Measurements from ENCODE around the gene RXRA.

Gene RXRA

DNA sequence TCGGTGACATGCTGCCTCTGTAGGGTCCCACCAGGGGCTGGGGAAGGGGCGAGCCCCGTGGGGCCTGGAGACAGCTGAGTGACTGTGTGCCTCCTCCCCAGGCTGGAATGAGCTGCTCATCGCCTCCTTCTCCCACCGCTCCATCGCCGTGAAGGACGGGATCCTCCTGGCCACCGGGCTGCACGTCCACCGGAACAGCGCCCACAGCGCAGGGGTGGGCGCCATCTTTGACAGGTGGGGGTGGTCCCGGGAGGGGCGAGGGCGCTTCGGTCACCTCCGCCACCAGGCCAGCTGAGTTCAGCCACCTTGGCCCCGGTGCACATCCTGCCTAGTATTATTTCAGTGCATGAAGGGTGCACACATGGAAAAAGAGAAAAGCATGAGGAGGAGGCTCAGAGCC is 102.8 kb downstream of the RXRA start:
- Mint-ChIP-seq H3K27me3 (no peaks in the 10 kb centered on the region), H3K36me3 (ENCODE audit: insufficient read depth) (peaks cover 3% of the 10 kb centered on the region), H3K4me3 (no peak overlapping the region), H3K27ac (ENCODE audit: low read depth) (no peak overlapping the region), H3K9me3 (no peaks in the 10 kb centered on the region), H3K4me1 (no peaks in the 10 kb centered on the region)
- no peak for ATAC-seq (replicated peaks; ENCODE audit: extremely low read depth, poor library complexity, severe bottlenecking)
- DNase-seq (ENCODE audit: low spot score in 2 of 2): no peak

- Mint-ChIP-seq H3K36me3 (ENCODE audit: insufficient read depth) (peaks cover 3% of the 10 kb centered on the region), H3K4me1 (no peaks in the 10 kb centered on the region), H3K27ac (ENCODE audit: low read depth) (no peak overlapping the region), H3K27me3 (no peaks in the 10 kb centered on the region), H3K4me3 (no peak overlapping the region), H3K9me3 (no peaks in the 10 kb centered on the region)
- DNase-seq (ENCODE audit: low spot score in 2 of 2) (no peak), ATAC-seq (replicated peaks; ENCODE audit: extremely low read depth, poor library complexity, severe bottlenecking) (no peak)
These were observed 103.2 kb downstream of the RXRA start for GRCh38 chr9:134429481-134429880.

GRCh38 chr9:134431095-134431494 is 104.8 kb downstream of the RXRA start:
- H3K4me1 Mint-ChIP-seq: no peaks in the 10 kb centered on the region
- no peaks in the 10 kb centered on the region for H3K9me3 Mint-ChIP-seq
- no peak for ATAC-seq (replicated peaks; ENCODE audit: extremely low read depth, poor library complexity, severe bottlenecking)
- DNase-seq (ENCODE audit: low spot score in 2 of 2): no peak
- H3K4me3 Mint-ChIP-seq: no peak overlapping the region
- no peak overlapping the region for H3K27ac Mint-ChIP-seq (ENCODE audit: low read depth)
- H3K27me3 Mint-ChIP-seq: no peaks in the 10 kb centered on the region
- peaks cover 2% of the 10 kb centered on the region for H3K36me3 Mint-ChIP-seq (ENCODE audit: insufficient read depth)

GRCh38 chr9:134431626-134432025 is 105.4 kb downstream of the RXRA start:
- Mint-ChIP-seq H3K27ac (ENCODE audit: low read depth) (no peak overlapping the region), H3K9me3 (no peaks in the 10 kb centered on the region), H3K36me3 (ENCODE audit: insufficient read depth) (peaks cover 3% of the 10 kb centered on the region), H3K4me3 (no peak overlapping the region), H3K27me3 (no peaks in the 10 kb centered on the region), H3K4me1 (no peaks in the 10 kb centered on the region)
- ATAC-seq (replicated peaks; ENCODE audit: extremely low read depth, poor library complexity, severe bottlenecking) (no peak), DNase-seq (ENCODE audit: low spot score in 2 of 2) (no peak)

- no peaks in the 10 kb centered on the region for H3K4me1 Mint-ChIP-seq
- no peaks in the 10 kb centered on the region for H3K27me3 Mint-ChIP-seq
- no peak for DNase-seq (ENCODE audit: low spot score in 2 of 2)
- no peaks in the 10 kb centered on the region for H3K9me3 Mint-ChIP-seq
- no peak for ATAC-seq (replicated peaks; ENCODE audit: extremely low read depth, poor library complexity, severe bottlenecking)
- H3K36me3 Mint-ChIP-seq (ENCODE audit: insufficient read depth): peaks cover 3% of the 10 kb centered on the region
- H3K27ac Mint-ChIP-seq (ENCODE audit: low read depth): no peak overlapping the region
- H3K4me3 Mint-ChIP-seq: no peak overlapping the region
These were observed 106.2 kb downstream of the RXRA start for GRCh38 chr9:134432471-134432870.

DNA sequence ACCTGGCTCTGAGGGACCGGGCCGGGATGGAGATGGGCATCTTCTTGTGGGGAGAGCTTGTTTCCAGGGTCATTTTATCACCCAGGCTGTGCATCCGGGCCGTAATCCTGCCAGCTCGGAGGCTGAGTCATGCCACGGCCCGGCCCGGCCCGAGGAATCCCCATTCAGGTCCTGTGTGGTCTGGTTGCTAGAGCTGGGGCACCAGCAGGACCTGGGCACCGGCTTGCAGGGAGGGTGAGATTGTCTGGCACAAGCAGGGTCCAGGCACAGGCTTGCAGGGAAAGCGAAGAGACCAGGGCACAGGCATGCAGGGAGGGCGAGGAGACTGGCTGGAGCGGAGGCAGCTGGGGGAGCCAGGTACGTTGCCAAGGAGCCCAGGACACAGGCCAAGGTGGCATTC is 106.8 kb downstream of the RXRA start:
- no peak for DNase-seq (ENCODE audit: low spot score in 2 of 2)
- no peak overlapping the region for H3K27ac Mint-ChIP-seq (ENCODE audit: low read depth)

DNA sequence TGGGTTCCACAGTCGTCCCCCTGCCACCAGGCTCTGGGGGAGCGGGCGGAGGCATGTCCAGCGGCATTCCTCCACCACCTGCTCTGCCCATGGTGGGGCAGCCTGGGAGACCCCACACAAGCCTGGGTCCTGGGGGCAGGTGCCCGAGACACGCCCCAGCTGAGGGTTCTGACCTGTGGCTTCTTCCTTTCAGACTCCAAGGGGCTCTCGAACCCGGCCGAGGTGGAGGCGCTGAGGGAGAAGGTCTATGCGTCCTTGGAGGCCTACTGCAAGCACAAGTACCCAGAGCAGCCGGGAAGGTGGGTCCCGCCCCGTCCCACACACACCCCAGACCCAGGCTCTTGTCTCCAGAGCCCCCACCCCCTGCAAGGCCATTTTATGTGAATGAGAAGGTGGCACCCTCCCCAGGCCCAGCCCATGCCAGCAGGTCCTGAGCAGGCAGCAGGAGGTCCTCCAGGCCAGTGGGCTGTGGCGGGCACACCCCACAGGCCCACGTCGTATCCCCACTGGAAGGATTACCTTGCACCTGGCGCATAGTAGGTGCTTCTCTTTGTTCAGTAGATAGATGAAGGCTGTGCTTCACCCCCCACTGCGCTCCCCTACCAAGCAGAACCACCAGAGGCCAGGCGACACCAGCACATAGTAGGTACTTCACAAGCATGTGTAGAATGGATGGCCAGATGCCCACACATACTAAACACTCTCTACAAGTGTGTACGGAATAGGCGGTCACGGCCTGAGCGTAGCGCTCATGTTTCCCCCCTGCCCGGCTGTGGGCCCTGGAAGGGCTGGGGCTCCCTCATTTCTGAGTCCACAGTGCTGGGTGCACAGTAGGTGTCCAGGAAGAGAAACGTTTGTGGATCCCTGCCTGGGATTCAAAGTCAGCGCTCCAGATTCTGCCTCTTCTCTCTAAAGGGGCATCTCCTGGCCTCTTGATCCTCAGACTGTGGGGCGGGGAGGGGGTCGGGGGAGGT is 107.9 kb downstream of the RXRA start:
- Mint-ChIP-seq H3K27me3 (no peaks in the 10 kb centered on the region), H3K4me3 (no peak overlapping the region), H3K4me1 (no peaks in the 10 kb centered on the region), H3K27ac (ENCODE audit: low read depth) (no peak overlapping the region), H3K9me3 (no peaks in the 10 kb centered on the region), H3K36me3 (ENCODE audit: insufficient read depth) (peaks cover 3% of the 10 kb centered on the region)
- ATAC-seq (replicated peaks; ENCODE audit: extremely low read depth, poor library complexity, severe bottlenecking) (no peak), DNase-seq (ENCODE audit: low spot score in 2 of 2) (no peak)

More for the DNA sequence above, 106.8 kb downstream of the RXRA start:
- no peak overlapping the region for H3K4me3 Mint-ChIP-seq
- no peaks in the 10 kb centered on the region for H3K4me1 Mint-ChIP-seq
- ATAC-seq (replicated peaks; ENCODE audit: extremely low read depth, poor library complexity, severe bottlenecking): no peak
- H3K36me3 Mint-ChIP-seq (ENCODE audit: insufficient read depth): peaks cover 3% of the 10 kb centered on the region
- H3K27me3 Mint-ChIP-seq: no peaks in the 10 kb centered on the region
- no peaks in the 10 kb centered on the region for H3K9me3 Mint-ChIP-seq

GRCh38 chr9:134434894-134435506 is 108.7 kb downstream of the RXRA start:
- Mint-ChIP-seq H3K4me3 (no peak overlapping the region), H3K36me3 (ENCODE audit: insufficient read depth) (peaks cover 1% of the 10 kb centered on the region), H3K9me3 (no peaks in the 10 kb centered on the region), H3K27me3 (no peaks in the 10 kb centered on the region), H3K4me1 (no peaks in the 10 kb centered on the region), H3K27ac (ENCODE audit: low read depth) (no peak overlapping the region)
- no peak for DNase-seq (ENCODE audit: low spot score in 2 of 2)
- ATAC-seq (replicated peaks; ENCODE audit: extremely low read depth, poor library complexity, severe bottlenecking): no peak

DNA sequence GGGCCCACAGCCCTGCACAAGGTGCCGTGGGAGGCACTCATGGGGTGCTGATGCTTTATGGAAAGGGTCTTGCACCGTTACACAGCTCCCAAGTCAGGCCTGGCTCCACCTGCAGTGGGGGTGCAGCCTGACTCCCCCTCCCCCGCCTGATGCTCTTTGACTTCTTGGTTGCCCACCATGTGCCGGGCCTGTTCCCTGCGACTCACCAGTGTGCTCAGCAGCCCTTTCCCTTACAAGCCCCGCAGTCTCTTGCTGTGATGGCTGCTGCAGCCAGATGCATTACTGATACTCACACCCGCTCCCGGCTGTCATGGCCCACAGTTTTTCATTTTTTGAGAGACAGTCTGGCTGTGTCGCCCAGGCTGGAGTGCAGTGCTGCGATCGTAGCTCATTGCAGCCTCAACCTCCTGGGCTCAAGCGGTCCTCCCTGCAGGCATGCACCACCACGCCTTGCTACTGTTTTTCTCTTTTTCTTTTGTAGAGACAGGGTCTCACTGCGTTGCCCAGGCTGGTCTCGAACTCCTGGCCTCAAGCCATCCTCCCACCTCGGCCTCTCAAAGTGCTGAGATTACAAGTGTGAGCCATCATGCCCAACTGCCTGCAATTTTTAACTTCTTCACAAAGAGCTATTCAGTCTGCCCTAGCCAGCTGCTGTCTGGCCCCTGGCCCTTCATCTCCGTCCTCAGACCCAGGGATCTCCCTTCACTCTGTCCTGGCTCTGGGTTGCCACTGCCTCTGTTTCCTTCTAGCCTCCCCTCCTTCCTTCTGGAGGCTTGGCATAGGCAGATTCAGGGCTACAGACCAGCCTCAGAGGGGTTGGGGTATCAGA is 109.5 kb downstream of the RXRA start:
- no peak for ATAC-seq (replicated peaks; ENCODE audit: extremely low read depth, poor library complexity, severe bottlenecking)
- no peak overlapping the region for H3K4me3 Mint-ChIP-seq
- no peaks in the 10 kb centered on the region for H3K27me3 Mint-ChIP-seq

DNA sequence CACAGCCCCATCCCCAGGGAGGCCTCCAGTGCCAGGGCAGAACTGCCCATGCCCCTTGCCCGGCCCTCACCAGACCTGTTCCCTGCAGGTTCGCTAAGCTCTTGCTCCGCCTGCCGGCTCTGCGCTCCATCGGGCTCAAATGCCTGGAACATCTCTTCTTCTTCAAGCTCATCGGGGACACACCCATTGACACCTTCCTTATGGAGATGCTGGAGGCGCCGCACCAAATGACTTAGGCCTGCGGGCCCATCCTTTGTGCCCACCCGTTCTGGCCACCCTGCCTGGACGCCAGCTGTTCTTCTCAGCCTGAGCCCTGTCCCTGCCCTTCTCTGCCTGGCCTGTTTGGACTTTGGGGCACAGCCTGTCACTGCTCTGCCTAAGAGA is 110.1 kb downstream of the RXRA start:
- Mint-ChIP-seq H3K9me3 (no peaks in the 10 kb centered on the region), H3K27ac (ENCODE audit: low read depth) (peak overlapping the region; percentile 14), H3K36me3 (ENCODE audit: insufficient read depth) (peaks cover 3% of the 10 kb centered on the region), H3K4me3 (no peak overlapping the region), H3K27me3 (no peaks in the 10 kb centered on the region), H3K4me1 (no peaks in the 10 kb centered on the region)
- no peak for DNase-seq (ENCODE audit: low spot score in 2 of 2)
- no peak for ATAC-seq (replicated peaks; ENCODE audit: extremely low read depth, poor library complexity, severe bottlenecking)

More for the DNA sequence above, 109.5 kb downstream of the RXRA start:
- H3K4me1 Mint-ChIP-seq: no peaks in the 10 kb centered on the region
- no peaks in the 10 kb centered on the region for H3K9me3 Mint-ChIP-seq
- H3K27ac Mint-ChIP-seq (ENCODE audit: low read depth): peak overlapping the region; percentile 14
- H3K36me3 Mint-ChIP-seq (ENCODE audit: insufficient read depth): peaks cover 3% of the 10 kb centered on the region
- no peak for DNase-seq (ENCODE audit: low spot score in 2 of 2)

GRCh38 chr9:134436911-134437310 is 110.7 kb downstream of the RXRA start:
- no peak overlapping the region for H3K4me3 Mint-ChIP-seq
- H3K9me3 Mint-ChIP-seq: no peaks in the 10 kb centered on the region
- ATAC-seq (replicated peaks; ENCODE audit: extremely low read depth, poor library complexity, severe bottlenecking): no peak
- peaks cover 3% of the 10 kb centered on the region for H3K36me3 Mint-ChIP-seq (ENCODE audit: insufficient read depth)
- H3K27me3 Mint-ChIP-seq: no peaks in the 10 kb centered on the region
- H3K27ac Mint-ChIP-seq (ENCODE audit: low read depth): peak overlapping the region; percentile 14
- no peak for DNase-seq (ENCODE audit: low spot score in 2 of 2)
- H3K4me1 Mint-ChIP-seq: no peaks in the 10 kb centered on the region

- peaks cover 3% of the 10 kb centered on the region for H3K36me3 Mint-ChIP-seq (ENCODE audit: insufficient read depth)
- H3K27ac Mint-ChIP-seq (ENCODE audit: low read depth): no peak overlapping the region
- no peaks in the 10 kb centered on the region for H3K4me1 Mint-ChIP-seq
- no peak for ATAC-seq (replicated peaks; ENCODE audit: extremely low read depth, poor library complexity, severe bottlenecking)
- H3K4me3 Mint-ChIP-seq: no peak overlapping the region
- DNase-seq (ENCODE audit: low spot score in 2 of 2): no peak
- no peaks in the 10 kb centered on the region for H3K27me3 Mint-ChIP-seq
- no peaks in the 10 kb centered on the region for H3K9me3 Mint-ChIP-seq
These were observed 111.3 kb downstream of the RXRA start for GRCh38 chr9:134437403-134438194.
